ENCODE measurements around the gene SPPL2B.

- no peak for TF ChIP-seq CTCF (IDR thresholded peaks at IDR 0.05 in 8 of 11, conservative IDR thresholded peaks at IDR 0.05 in 3 of 11)
- TF ChIP-seq POLR2AphosphoS5 (IDR thresholded peaks at IDR 0.05), result no peak
- no peak for TF ChIP-seq POLR2A (IDR thresholded peaks at IDR 0.05)
Observed at GRCh38 chr19:2341982-2342381, 13.5 kb downstream of the SPPL2B start.
